GM13976 (cell line): ENCODE data around the gene B9D2.
A peak's percentile ranks its signal among the peaks of the same experiment; 100 is the strongest.

Experiments used
- DNase-seq: peaks from one replicate; pipeline ENCODE4 v3.0.0; 2012; ENCODE audit warnings: low spot score
- CTCF ChIP-seq: IDR thresholded peaks from 2 replicates; pipeline ENCODE4 v1.5.1; 2012; ENCODE audit warnings: borderline replicate concordance, mild to moderate bottlenecking; ENCODE audit not compliant: insufficient read depth; ENCODE audit errors: extremely low read depth, missing control alignments, control extremely low read depth
- in situ Hi-C: fragments of 300-500 bp; cut with MboI; formaldehyde crosslinking; loops from one replicate; pipeline ENCODE4 v1.12.0; 2022; ENCODE audit warnings: low sequenced_read_pairs, mixed read lengths, inconsistent platforms; ENCODE audit not compliant: unreplicated experiment

Gene B9D2

DNA sequence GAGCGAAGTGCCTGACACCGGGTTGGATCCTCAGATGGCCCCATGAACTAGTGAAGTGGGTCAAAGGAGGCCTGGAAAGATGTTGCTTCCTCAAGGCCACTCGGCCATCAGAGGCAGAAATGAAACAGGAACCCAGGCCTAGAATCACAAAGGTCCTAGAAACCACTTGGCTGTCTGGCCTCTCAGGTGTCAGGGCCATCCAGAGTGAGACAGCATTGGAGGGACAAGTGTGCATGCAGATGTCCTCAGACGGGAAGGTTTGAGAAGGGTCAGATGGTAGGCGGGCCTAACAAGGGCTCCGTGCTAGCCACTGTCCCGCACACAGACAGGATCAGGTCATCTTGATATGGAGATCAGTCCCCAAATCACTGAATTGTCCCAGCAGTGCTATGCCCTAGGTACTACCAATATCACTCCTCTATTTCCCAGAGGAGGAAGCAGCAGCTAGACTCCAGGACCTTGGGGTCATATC is 39.7 kb downstream of the B9D2 start:
- no peak for TF ChIP-seq CTCF
- in situ Hi-C loops: no loop called here
- no peak for DNase-seq

DNA sequence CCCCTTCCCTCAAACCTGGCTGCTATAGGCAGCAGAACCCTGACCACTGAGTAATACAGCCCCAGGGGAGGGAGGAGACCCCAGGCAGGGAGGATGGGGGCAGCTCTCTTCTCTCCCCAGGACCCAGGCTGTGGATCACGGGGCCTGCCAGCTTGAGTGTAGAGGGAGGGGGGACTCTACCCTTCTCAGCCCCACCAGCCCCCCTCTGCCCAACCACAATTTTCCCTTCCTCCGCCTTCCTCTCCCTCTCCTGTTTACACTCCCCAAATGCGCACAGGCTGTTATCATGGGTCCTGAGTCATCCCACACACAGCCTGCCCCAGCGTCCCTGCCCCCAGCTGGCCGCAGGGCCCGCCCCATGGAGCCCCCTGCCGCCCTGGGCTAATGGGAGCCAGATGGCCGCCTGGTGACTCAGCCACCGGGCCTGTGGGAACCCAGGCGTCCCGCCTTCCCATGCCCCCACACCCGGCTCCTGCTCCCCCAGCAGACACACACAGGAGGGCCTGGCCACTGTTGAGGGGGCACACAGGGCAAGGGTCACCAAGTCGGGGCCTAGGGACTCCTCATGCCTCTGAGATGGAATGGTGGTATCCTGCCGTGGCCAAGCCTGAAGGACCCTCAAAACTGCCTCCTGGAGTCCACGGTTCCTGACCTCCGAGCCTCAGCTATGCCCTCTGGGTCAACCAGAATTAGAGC is 40.4 kb downstream of the B9D2 start:
- in situ Hi-C loops: no loop called here
- TF ChIP-seq CTCF: no peak
- no peak for DNase-seq

GRCh38 chr19:41323023-41323422 is 40.9 kb downstream of the B9D2 start:
- TF ChIP-seq CTCF: no peak
- in situ Hi-C loops: no loop called here
- DNase-seq: no peak

DNA sequence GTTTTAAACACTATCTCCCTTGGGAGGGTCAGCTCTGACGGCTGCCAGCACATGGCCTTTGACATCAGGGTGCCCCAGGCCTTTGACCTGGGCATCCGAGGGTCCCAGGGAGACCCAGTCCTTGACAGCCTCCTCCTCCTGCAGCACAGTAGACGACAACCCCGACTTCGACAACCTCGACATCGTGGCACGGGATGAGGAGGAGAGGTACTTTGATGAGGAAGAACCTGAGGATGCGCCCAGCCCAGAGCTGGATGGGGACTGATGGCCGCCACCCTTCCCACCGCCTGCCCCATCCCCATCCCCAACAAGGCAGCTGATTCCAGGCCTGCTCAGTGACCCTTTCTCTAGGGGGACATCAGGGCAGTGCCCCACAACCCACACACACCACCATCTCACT is 41.5 kb downstream of the B9D2 start:
- in situ Hi-C loops: no loop called here
- TF ChIP-seq CTCF: no peak
- DNase-seq: no peak

- in situ Hi-C loops: no loop called here
- peak; percentile 69 for DNase-seq
- TF ChIP-seq CTCF: peak; percentile 34
Observed at GRCh38 chr19:41321600-41322270, 42.2 kb downstream of the B9D2 start.

DNA sequence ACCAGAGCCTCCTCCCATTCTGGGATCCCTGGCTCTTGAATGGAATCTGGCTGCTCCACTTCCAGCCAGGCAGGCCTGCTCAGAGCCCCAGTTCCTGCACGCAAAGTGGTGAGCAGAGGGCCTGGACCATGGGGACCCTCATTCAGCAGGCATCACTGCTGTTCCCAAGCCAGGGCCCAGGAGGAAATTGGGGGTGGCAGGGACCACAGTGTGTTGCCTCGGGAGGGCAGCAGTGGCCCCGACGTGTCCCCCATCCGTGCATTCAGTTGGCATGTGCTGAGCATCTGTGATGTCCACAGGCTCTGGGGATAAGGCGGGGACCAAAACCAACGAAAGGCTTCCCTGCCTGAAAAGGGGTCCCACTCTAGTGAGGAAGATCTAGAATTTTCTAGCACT is 42.7 kb downstream of the B9D2 start:
- DNase-seq: no peak
- TF ChIP-seq CTCF: no peak
- in situ Hi-C loops: no loop called here
